Kidney epithelial cell (primary cell): Measurements from ENCODE around the gene SPTSSB. TPM values are rescaled to one million over a fixed set of nuclear protein-coding genes. Genes with fewer than 3 reads are reported as not detected.

Experiments
- DNase-seq: peaks from one replicate; pipeline ENCODE4 v3.0.0-alpha.2; 2010; ENCODE audit warnings: low read depth
- H3K27me3 ChIP-seq: 2 replicates; pipeline ENCODE4 v1.6.0; 2011; ENCODE audit warnings: low read length; ENCODE audit not compliant: control insufficient read depth, insufficient read depth
- H3K36me3 ChIP-seq: 2 replicates; pipeline ENCODE4 v1.5.1; 2011; ENCODE audit warnings: low read length; ENCODE audit not compliant: control insufficient read depth, insufficient read depth
- H3K4me3 ChIP-seq: 2 replicates; pipeline ENCODE4 v1.5.1; 2011; ENCODE audit warnings: low read depth, mild to moderate bottlenecking, control low read depth, low read length
- CTCF ChIP-seq: IDR thresholded peaks from 2 replicates; pipeline ENCODE4 v1.5.1; 2011; ENCODE audit warnings: mild to moderate bottlenecking, moderate library complexity, low read length, control low read depth, inconsistent platforms; ENCODE audit not compliant: insufficient read depth, poor library complexity, severe bottlenecking
- total RNA-seq: library from RNA; depleted of rRNA; stranded (reverse); fragments of >200 nt; gene quantifications from 2 replicates; pipeline ENCODE4 v1.2.3, GENCODE V29; 2015

Gene SPTSSB
- total RNA-seq, 1 donor from 2014 or later, result not detected

GRCh38 chr3:161343986-161344385, 27.3 kb downstream of the SPTSSB start:
- H3K36me3 ChIP-seq, result no peaks in the 10 kb centered on the region
- no peaks in the 10 kb centered on the region for H3K27me3 ChIP-seq
- no peak overlapping the region for H3K4me3 ChIP-seq
- no peak for DNase-seq
- TF ChIP-seq CTCF, result no peak

- Histone ChIP-seq H3K36me3 (no peaks in the 10 kb centered on the region), H3K27me3 (no peaks in the 10 kb centered on the region), H3K4me3 (no peak overlapping the region)
- TF ChIP-seq CTCF, result no peak
- no peak for DNase-seq
These were observed 27.8 kb downstream of the SPTSSB start for GRCh38 chr3:161343540-161343939.

DNA sequence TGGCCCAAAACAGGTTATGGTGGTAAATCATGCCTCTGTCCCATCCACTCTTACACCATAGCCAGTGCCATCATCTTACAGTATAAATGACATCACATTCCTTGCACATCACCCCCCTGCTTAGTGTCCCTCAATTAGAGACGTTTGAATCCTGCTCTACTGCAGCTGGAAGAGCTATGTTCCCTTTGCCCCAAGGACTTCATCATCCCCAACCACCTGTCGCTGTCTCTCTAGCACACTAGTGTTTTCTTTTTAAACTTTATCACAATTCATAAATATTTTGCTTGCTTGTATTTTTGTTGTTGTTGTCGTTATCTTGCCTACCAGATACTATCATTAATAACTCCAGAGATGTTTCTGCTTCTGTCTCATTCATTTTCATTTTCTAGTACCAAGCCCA, 28.7 kb downstream of the SPTSSB start:
- no peak for TF ChIP-seq CTCF

DNA sequence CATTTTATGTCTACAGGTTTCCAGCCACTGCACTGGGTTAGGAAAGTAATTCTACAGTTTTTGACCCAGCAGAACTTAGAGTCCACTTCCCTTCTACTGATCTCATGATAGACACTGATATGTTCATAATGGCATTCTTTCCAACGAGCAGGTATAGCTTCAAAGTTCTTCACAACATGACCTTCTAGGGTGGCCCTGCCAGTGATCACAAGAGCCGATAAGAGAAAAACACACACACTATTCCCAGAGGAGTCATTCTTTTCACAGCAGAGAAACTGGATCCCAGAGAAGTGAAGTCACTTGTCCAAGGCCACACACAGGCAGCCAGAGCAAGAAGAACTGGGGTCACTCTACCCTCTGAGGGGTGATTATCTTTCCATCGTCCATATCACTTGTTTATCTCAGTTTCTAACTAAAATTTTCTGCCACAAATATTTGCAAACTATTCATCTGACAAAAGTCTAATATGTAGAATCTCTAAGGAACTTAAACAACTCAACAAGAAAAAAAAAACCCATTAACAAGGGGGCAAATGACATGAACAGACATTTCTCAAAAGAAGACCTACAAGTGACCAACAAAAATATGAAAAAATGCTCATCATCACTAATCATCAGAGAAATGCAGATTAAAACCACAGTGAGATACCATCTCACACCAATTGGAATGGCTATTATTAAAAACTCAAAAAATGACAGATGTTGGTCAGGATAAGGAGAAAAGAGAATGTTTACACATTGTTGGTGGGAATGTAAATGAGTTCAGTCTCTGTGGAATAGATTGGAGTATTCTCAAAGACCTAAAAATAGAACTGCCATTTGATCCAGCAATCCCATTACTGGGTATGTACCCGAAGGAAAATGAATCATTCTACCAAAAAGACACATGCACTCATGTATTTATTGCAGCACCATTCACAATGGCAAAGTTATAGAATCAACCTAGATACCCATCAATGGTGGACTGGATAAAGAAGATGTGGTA, 31.5 kb downstream of the SPTSSB start:
- no peak for DNase-seq
- TF ChIP-seq CTCF, result no peak
- Histone ChIP-seq H3K27me3 (no peaks in the 10 kb centered on the region), H3K36me3 (no peaks in the 10 kb centered on the region), H3K4me3 (no peak overlapping the region)

More for the DNA sequence above, 28.7 kb downstream of the SPTSSB start:
- DNase-seq, result no peak
- Histone ChIP-seq H3K27me3 (no peaks in the 10 kb centered on the region), H3K4me3 (no peak overlapping the region), H3K36me3 (no peaks in the 10 kb centered on the region)

DNA sequence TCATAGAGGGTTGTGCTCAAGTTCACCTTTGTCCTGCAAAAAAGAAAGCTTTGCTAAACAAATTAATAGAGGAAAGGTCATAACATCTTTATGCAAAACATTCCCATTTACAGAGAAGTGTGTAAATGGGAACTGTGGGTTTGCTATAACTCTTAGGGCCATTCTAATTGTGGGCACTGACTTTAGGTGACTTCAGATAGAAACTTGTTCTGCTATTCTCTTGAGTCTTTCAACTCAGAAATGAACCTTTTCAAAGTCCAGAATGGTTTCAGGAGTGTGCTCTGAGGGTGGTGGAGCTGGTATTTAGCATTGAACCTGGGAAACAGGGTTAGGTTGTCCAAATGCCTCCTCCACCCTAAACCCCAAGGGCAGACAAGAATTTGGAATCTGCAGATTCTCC, 34.0 kb downstream of the SPTSSB start:
- no peak for DNase-seq
- H3K27me3 ChIP-seq, result no peaks in the 10 kb centered on the region
- H3K36me3 ChIP-seq, result no peaks in the 10 kb centered on the region
- no peak for TF ChIP-seq CTCF
- no peak overlapping the region for H3K4me3 ChIP-seq

- H3K4me3 ChIP-seq, result no peak overlapping the region
- H3K36me3 ChIP-seq, result no peaks in the 10 kb centered on the region
- no peak for DNase-seq
- no peak for TF ChIP-seq CTCF
- H3K27me3 ChIP-seq, result no peaks in the 10 kb centered on the region
These were observed 34.7 kb downstream of the SPTSSB start for GRCh38 chr3:161336661-161337060.
